Measurements from ENCODE around the gene AGAP1.

DNA sequence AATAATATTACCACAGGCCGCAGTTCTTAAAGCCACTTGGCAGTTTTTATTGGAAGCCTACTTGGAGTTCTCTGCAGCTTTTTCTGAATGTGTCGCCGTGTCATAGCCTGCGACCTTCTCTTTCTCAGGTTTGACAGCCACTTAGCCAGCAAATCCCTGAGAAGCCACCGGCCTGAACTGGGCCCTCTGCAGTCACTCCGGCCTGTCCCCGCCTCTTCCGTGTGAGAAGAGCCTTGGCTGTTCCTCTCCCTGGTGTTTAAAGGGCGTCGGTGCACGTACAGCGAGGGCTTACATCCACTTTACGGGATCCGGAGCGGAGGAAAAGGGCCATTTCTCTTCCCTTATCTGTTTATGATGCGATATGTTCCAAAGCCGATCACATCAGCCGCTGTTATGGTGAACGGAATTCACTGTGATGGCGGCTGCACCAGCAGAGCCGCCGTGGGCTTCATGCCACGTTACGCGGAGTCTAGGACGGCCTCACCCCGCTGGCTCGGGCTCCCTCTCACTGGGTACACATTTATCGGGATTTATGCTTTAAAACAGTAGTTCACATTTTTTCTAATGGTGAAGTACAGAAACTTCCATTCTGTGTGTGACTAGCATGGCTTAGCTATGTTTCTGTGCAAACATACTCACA, 607.6 kb downstream of the AGAP1 start:
- TF ChIP-seq POLR2A (IDR thresholded peaks at IDR 0.05) = no peak
- TF ChIP-seq, protein P1, sequence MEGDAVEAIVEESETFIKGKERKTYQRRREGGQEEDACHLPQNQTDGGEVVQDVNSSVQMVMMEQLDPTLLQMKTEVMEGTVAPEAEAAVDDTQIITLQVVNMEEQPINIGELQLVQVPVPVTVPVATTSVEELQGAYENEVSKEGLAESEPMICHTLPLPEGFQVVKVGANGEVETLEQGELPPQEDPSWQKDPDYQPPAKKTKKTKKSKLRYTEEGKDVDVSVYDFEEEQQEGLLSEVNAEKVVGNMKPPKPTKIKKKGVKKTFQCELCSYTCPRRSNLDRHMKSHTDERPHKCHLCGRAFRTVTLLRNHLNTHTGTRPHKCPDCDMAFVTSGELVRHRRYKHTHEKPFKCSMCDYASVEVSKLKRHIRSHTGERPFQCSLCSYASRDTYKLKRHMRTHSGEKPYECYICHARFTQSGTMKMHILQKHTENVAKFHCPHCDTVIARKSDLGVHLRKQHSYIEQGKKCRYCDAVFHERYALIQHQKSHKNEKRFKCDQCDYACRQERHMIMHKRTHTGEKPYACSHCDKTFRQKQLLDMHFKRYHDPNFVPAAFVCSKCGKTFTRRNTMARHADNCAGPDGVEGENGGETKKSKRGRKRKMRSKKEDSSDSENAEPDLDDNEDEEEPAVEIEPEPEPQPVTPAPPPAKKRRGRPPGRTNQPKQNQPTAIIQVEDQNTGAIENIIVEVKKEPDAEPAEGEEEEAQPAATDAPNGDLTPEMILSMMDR (IDR thresholded peaks at IDR 0.05) = no peak

All from right lobe of liver (tissue), 4 donors.